Measurements from ENCODE around the gene FRYL. TPM values are rescaled to one million over a fixed set of nuclear protein-coding genes. Genes with fewer than 3 reads are reported as not detected.

Gene FRYL
- total RNA-seq, 4 donors from 2014 or later: 43.2 to 92.5 (median 62.1) TPM

DNA sequence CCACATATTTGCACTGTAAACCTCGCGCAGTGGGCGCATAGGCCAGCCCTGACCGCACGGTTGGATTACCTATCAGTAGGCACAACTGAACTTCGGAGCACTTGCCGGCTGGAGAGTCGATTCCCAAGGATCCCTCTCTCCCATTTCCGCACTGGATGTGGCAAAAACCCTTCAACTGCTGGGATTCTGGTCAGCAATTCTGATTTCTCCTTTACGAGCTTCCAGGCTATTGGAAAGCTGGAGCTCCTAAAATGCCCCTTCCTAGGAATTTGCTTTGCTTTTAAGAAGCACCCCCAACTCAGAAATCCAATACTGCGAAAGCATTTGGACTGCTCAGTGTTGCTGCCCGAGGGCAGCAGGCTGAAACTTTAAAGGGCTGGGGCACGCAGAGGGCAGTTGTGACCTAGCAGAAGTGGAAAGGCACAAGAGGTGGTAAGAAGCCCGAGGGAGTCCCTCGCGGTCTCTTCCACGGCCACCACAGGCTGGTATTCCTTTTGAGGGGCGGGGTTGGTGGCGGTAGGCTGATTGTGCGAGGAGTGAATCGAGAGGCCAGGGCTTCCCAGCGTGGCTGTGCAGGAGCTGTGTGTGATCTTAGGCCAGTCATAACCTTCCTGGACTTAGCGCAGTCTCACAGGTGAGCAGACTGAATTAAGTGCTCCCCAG lies 288.4 kb downstream of the FRYL start:
- no peak overlapping the region for H3K27ac ChIP-seq
- peaks cover 56% of the 10 kb centered on the region for H3K27me3 ChIP-seq
- TF ChIP-seq, protein P1, sequence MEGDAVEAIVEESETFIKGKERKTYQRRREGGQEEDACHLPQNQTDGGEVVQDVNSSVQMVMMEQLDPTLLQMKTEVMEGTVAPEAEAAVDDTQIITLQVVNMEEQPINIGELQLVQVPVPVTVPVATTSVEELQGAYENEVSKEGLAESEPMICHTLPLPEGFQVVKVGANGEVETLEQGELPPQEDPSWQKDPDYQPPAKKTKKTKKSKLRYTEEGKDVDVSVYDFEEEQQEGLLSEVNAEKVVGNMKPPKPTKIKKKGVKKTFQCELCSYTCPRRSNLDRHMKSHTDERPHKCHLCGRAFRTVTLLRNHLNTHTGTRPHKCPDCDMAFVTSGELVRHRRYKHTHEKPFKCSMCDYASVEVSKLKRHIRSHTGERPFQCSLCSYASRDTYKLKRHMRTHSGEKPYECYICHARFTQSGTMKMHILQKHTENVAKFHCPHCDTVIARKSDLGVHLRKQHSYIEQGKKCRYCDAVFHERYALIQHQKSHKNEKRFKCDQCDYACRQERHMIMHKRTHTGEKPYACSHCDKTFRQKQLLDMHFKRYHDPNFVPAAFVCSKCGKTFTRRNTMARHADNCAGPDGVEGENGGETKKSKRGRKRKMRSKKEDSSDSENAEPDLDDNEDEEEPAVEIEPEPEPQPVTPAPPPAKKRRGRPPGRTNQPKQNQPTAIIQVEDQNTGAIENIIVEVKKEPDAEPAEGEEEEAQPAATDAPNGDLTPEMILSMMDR (IDR thresholded peaks at IDR 0.05): no peak
- no peak for TF ChIP-seq POLR2AphosphoS5 (IDR thresholded peaks at IDR 0.05)
- TF ChIP-seq EP300 (IDR thresholded peaks at IDR 0.05): no peak
- no peak for TF ChIP-seq POLR2A (IDR thresholded peaks at IDR 0.05)
- H3K4me1 ChIP-seq: peaks cover 0 to 17% (median 0%) of the 10 kb centered on the region in 3 donors
- 78 to 85% methylated on average over 4 to 10 of the region's 23 CpGs for WGBS, 2 donors (ENCODE audit: low coverage in 1 of 2)
- no peaks in the 10 kb centered on the region for H3K36me3 ChIP-seq
- ATAC-seq: no peak
- H3K9me3 ChIP-seq: no peaks in the 10 kb centered on the region
- H3K4me3 ChIP-seq: no peak overlapping the region

DNA sequence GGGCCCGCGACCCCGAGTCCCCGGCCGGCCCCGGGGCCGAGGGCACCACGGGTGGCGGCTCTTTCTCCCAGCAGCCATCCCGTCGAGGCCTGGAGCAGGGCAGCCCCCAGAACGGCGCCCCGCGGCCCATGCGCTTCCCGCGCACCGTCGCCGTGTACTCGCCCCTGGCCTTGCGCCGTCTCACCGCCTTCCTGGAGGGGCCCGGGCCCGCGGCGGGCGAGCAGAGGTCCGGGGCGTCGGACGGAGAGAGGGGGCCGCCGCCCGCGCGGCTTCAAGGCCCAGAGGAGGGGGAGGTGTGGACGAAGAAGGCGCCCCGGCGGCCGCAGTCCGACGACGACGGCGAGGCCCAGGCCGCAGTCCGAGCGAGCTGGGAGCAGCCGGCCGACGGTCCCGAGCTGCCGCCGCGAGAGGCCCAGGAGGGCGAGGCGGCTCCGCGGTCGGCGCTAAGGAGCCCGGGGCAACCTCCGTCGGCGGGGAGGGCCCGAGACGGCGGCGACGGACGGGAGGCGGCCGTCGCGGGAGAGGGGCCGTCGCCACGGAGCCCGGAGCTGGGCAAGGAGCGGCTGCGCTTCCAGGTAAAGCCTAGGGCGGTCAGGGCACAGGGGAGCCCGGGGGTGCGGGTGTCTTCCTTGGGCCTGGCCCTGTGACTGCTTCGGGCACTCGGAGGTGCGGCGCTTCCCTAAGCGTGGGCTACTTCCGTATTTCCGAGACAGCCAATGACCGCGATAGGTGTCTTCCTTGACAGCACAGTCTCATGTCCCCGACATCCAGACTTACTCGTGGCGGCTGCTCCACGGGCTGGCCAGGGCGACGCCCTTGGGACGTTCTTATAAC lies 289.2 kb downstream of the FRYL start:
- TF ChIP-seq POLR2A (IDR thresholded peaks at IDR 0.05) (no peak), POLR2AphosphoS5 (IDR thresholded peaks at IDR 0.05) (no peak), EP300 (IDR thresholded peaks at IDR 0.05) (no peak)
- TF ChIP-seq, protein P1 (IDR thresholded peaks at IDR 0.05): no peak
- WGBS, 2 donors (ENCODE audit: low coverage in 1 of 2): 22% methylated on average over 7 of the region's 104 CpGs; no CpG with 5 or more reads in 1 of the 2 donors
- ATAC-seq: peak; percentile 22
- H3K4me3 ChIP-seq: peak overlapping the region in 1 of 2 donors; percentile 48
- H3K27me3 ChIP-seq: peaks cover 63% of the 10 kb centered on the region
- H3K36me3 ChIP-seq: no peaks in the 10 kb centered on the region
- H3K27ac ChIP-seq: no peak overlapping the region
- H3K9me3 ChIP-seq: no peaks in the 10 kb centered on the region
- H3K4me1 ChIP-seq: peaks cover 0 to 17% (median 0%) of the 10 kb centered on the region in 3 donors

DNA sequence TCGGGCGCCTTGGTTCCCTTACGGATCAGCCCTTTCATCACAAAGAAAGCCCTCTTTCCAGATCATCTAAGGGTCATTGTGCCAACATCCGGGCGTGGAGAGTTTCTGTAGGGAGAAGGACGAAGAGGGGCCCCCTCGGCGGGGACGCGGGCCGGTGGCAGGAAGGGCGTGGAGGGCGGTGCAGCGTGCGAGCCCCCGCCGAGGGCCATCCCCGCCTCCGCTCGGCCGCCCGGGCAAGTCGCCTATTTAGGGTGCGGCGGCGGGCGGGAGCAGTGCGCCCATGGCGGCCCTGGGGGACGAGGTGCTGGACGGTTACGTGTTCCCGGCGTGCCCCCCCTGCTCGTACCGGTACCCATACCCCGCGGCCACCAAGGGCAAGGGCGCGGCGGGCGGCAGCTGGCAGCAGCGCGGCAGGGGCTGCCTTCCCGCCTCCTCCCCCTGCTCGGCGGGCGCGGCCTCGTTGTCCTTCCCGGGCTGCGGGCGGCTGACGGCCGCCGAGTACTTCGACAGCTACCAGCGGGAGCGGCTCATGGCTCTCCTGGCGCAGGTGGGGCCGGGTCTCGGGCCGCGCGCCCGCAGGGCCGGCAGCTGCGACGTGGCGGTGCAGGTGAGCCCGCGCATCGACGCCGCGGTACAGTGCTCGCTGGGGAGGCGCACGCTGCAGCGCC lies 289.9 kb downstream of the FRYL start, which contains the start of gene ZAR1:
Gene ZAR1, plus strand, starts transcription at position 241 of the 668 bp plus-strand sequence. Its CDS starts 40 bp downstream, at position 281.
- ATAC-seq: peak; percentile 50
- no peaks in the 10 kb centered on the region for H3K36me3 ChIP-seq
- peaks cover 0 to 17% (median 0%) of the 10 kb centered on the region in 3 donors for H3K4me1 ChIP-seq
- H3K27me3 ChIP-seq: peaks cover 70% of the 10 kb centered on the region
- H3K9me3 ChIP-seq: no peaks in the 10 kb centered on the region
- WGBS, 2 donors (ENCODE audit: low coverage in 1 of 2): 0% methylated on average over 2 of the region's 80 CpGs; no CpG with 5 or more reads in 1 of the 2 donors
- peak within 1 kb of the TSS; percentile 6 to 48 for H3K4me3 ChIP-seq
- TF ChIP-seq EP300 (IDR thresholded peaks at IDR 0.05) (no peak), POLR2AphosphoS5 (IDR thresholded peaks at IDR 0.05) (no peak), POLR2A (IDR thresholded peaks at IDR 0.05) (no peak)
- TF ChIP-seq, protein P1 (IDR thresholded peaks at IDR 0.05): no peak
- no peak within 1 kb of the TSS for H3K27ac ChIP-seq

DNA sequence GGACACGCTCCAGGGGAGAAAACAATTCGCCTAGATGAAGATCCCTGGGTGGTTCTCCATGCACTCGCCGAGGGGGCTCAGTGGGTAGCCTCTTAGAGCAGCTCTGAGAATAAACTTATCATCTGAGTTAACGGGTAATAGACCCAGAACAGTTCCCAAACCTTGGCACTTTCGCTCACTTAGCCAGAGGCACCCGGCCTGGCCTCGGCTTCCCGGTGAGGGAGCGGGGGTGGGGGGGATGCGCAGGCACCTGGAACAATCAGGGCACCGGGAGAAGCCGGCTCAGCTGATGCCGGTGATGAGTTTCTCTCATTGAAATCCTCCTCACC lies 290.4 kb downstream of the FRYL start:
- no peaks in the 10 kb centered on the region for H3K36me3 ChIP-seq
- no peak for ATAC-seq
- TF ChIP-seq EP300 (IDR thresholded peaks at IDR 0.05) (no peak), POLR2AphosphoS5 (IDR thresholded peaks at IDR 0.05) (no peak), POLR2A (IDR thresholded peaks at IDR 0.05) (no peak)
- TF ChIP-seq, protein P1 (IDR thresholded peaks at IDR 0.05): no peak
- no peak overlapping the region for H3K27ac ChIP-seq
- 4% methylated on average over 5 of the region's 14 CpGs; no CpG with 5 or more reads in 1 of the 2 donors for WGBS, 2 donors (ENCODE audit: low coverage in 1 of 2)
- no peaks in the 10 kb centered on the region for H3K9me3 ChIP-seq
- H3K27me3 ChIP-seq: peaks cover 75% of the 10 kb centered on the region
- peak overlapping the region in 1 of 2 donors; percentile 48 for H3K4me3 ChIP-seq
- H3K4me1 ChIP-seq: peaks cover 0 to 17% (median 0%) of the 10 kb centered on the region in 3 donors
